GM19438 (cell line): Measurements from ENCODE around the gene KCNK7.

ENCODE experiments used
- ATAC-seq: cut with Tn5 transposase; IDR thresholded peaks from one replicate; pipeline ENCODE4 v1.9.1; 2021; ENCODE audit warnings: low read depth; ENCODE audit not compliant: unreplicated experiment

Gene KCNK7

GRCh38 chr11:65589444-65590239, 6.0 kb downstream of the KCNK7 start:
- no peak for ATAC-seq

DNA sequence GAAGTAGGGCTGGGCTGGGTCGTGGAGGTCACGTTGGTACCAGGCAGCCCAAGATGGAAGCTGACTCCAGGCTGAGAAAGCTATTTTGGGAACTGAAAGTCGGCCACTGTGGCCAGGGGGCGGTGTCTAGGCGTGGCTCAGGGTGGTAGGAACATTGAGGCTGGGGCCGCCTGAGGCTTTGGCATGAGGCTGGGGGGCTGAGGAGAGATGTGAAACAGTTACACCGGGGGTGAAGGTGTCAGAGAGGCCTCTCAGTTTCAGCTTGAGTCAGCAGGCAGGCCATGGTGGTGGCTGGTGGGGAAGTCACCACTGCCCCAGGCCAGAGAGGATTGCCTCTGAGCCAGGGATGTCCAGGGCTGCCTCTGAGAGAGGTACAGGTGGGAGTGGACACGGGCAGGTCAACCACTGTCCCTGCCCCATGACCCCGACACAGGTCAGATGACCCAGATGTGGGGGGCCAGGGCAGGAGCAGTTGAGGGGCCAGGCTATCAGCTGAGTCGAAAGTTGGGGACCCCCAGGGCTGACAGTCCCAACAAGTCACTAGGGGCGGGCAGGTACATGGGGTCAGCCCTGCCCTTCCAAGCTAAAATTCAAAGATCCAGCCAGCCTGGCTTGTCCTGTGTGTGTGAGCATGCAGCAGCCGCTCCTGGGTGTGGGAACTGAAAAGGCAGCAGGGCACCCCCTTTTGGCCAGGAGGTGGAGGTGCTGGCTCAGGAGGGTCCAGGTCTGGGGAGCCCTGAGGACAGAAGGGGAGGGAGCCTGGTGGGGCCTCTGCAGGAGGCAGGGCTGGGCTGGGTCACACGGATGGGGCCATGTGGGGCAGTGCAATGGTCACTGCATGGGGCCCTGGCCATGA, 7.2 kb downstream of the KCNK7 start:
- peak; percentile 79 for ATAC-seq

- ATAC-seq: no peak
These were observed 8.9 kb downstream of the KCNK7 start for GRCh38 chr11:65586676-65587075.

DNA sequence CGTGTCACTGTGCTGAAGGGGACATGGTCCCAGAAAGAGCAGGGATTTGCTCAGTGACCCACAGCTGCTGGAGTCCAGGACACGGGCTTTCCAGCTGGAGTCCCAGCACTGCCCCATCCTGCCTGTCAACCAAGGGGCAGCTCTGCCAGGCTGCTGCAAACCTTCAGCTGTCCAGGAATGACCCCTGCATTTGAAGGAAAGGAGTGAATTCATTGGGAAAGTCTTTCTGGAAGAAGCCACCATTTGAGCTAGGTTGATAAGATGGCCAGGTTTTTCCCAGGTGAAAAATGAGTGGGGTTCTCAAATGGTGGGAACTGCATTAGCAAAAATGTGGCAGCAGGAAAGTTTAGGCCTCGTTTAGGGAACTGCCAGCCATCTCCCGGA, 9.4 kb downstream of the KCNK7 start:
- no peak for ATAC-seq

- no peak for ATAC-seq
These were observed 10.0 kb downstream of the KCNK7 start for GRCh38 chr11:65585396-65586246.

DNA sequence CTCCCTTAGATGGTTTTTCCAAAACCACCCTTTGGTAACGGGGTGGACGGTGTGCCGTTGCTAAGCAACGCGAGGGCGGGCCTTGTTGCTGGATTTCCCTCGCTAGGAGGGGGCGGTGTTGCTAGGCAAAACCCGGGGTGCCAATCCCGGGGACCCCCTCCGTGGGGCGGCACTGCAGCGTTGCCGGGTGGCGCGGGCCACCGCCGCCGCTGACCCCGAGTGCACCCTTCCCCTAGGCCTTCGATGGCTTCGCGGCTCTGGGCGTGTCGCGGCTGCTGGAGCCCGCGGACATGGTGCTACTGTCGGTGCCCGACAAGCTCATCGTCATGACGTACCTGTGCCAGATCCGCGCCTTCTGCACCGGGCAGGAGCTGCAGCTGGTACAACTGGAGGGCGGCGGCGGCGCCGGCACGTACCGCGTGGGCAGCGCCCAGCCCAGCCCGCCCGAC, 10.9 kb downstream of the KCNK7 start:
- ATAC-seq: no peak

- ATAC-seq: no peak
These were observed 11.5 kb downstream of the KCNK7 start for GRCh38 chr11:65584106-65584505.

DNA sequence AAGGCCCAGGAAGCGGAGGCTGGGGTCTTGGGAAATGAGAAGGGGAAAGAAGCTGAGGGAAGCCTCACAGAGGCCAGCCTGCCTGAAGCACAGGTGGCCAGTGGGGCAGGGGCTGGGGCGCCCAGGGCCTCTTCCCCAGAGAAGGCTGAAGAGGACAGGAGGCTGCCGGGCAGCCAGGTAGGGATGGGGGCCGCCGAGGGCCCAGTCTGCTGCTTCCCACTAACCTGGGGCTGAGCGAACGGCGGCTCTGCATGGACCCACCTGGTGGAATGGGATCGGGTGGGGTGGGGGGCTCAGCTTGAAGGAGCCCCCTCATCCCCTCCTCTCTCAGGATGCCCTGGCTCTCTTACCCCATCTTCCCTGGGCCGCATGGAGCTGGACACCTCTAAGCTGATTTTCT, 12.0 kb downstream of the KCNK7 start:
- no peak for ATAC-seq

GRCh38 chr11:65581928-65582327, 13.7 kb downstream of the KCNK7 start:
- ATAC-seq: no peak

DNA sequence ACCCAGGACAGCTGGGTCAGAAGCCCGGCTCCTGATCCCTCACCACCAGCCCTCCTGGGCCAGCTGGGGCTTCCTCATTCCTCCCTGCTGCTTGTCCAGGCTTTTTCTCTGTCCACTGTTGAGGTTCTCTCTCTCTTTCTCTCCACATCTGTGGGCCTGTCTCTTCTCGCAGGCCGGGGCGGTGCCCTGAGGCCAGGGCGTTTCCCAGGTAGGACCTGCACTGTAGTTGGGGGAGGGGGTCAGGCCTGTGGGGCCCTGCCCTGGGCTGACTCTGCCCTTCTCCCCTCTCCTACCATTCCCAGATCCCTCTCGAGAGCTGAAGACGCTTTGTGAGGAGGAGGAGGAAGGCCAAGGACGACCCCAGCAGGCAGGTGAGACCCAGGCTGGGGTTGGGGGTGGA, 14.8 kb downstream of the KCNK7 start:
- no peak for ATAC-seq

DNA sequence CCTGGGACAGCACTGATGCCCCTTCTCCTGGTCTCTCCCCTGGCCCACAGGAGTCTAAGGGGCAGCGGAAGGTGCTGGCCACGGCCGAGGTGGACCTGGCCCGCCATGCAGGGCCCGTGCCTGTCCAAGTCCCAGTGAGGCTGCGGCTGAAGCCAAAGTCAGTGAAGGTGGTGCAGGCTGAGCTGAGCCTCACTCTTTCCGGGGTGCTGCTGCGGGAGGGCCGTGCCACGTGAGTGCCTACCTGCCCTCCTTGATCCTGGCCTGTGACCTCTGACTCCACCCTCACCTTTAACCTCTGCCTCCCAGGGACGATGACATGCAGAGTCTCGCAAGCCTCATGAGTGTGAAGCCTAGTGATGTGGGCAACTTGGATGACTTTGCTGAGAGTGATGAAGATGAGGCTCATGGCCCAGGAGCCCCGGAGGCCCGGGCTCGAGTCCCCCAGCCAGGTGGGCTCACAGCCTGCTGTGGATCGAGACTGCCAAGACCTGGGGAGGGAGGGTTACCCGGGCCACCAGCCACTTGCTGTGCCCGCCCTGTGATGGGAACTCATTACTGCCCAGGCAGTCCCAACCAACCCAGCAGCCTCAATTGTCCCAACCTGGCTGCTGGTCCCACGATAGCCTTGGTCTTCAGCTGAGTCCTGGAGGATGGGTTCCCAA, 15.4 kb downstream of the KCNK7 start:
- no peak for ATAC-seq

GRCh38 chr11:65579291-65579690, 16.3 kb downstream of the KCNK7 start:
- no peak for ATAC-seq

DNA sequence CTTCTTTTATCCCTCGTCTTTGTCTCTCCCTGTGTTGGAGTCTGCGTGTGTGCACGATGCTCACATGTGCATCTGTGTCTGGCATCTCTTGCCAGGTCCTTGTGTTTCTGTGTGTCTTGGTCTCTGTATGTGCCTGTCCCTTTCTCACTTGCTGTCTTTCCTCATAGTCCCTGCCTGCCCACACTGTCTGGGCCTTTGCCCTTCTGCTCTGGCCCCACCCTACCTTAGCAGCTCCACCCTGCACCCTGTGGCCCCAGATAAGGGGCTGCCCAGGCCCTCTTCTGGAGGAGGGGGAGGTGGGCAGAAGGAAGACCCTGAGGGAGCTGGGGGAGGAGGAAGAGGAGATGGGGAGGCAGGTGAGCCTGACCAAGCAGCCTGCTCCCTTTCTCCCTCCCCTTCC, 16.9 kb downstream of the KCNK7 start:
- ATAC-seq: no peak

- ATAC-seq: no peak
These were observed 17.5 kb downstream of the KCNK7 start for GRCh38 chr11:65578134-65578533.

DNA sequence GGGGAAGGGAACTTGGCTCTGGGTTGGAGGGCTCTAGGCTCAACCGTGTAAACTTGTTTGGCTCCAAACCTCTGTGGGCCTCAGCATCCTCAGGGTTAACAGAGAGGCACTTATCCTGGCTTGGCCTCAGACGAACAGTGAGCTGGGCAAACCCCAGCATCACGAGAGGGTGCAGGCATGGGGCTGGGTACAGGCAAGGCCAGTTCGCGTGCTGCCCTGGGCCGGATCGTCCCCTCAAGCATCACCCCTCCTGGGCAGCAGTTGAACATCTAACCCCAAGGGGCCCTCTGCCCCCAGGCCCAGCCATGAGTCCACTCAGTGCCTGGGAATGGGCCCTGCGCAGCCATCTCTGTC, 17.9 kb downstream of the KCNK7 start:
- ATAC-seq: no peak

DNA sequence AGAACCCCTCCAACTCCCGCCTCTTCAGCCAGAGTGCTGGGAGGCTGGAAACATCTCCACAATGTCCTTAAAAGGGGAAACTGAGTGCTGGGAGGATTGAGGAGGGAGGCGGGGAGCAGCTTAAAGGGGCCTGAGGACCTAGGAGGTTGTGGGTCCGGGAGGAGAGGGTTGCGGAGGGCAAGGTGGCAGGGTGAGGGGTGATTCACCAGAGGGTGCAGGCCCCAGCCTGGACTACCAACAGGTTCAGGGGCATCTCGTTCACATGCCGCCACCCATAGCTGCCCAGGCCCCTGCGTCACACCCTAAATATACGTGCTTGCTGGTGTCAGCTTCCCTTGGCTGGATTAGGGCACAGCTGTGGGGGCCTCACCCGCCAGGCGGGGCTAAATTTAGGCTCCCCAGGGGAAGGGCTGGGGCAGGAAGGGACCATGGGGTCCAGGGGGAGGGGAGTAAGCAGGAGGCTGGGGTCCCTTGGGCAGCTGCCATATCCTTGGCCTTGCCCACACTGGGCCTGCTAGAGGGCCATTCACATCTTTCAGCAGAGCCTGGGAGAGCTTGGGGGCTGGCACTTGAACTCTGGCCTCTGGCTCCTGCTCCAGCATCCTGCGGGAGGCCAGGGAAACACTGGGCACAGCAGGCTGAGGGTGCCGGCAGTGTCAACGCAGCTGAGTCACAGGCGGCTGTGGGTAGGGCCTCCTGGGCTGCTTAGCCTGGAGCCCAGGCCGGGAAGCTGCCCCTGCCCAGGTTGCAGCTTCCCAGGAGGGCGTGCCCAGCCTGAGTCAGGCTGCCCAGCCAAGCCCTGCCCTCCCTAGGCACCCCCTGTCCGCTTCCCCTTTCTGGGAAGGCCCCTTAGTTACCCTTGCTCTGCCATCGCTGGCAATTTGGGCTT, 18.5 kb downstream of the KCNK7 start:
- ATAC-seq: no peak

DNA sequence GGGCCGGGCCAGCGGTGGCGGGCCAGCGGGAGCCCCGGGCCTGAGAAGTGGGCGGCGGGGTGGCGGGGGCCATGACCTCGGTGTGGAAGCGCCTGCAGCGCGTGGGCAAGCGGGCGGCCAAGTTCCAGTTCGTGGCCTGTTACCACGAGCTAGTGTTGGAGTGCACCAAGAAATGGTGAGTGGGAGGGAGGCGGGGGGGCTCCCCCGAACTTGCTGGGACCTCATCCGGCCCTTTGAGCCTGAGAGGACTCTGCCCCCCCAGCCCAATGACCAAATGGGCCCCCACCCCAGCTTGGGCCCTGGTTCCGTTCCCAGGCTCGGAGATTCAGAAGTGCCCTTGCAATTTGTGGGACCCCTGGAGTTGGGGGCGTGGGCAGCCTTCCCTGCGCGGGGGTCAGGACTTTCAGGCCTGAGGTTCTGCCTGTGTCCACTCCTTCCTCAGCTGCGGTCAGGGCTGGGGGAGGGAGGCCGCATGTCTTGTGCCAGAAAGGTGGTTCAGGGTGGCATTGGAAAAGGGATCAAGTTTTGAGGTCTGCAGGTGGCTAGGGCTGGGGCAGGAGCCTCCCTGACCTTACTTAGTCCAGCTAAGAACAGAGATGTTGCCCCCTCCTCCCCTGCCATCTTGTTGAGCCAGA, 19.3 kb downstream of the KCNK7 start:
- no peak for ATAC-seq

DNA sequence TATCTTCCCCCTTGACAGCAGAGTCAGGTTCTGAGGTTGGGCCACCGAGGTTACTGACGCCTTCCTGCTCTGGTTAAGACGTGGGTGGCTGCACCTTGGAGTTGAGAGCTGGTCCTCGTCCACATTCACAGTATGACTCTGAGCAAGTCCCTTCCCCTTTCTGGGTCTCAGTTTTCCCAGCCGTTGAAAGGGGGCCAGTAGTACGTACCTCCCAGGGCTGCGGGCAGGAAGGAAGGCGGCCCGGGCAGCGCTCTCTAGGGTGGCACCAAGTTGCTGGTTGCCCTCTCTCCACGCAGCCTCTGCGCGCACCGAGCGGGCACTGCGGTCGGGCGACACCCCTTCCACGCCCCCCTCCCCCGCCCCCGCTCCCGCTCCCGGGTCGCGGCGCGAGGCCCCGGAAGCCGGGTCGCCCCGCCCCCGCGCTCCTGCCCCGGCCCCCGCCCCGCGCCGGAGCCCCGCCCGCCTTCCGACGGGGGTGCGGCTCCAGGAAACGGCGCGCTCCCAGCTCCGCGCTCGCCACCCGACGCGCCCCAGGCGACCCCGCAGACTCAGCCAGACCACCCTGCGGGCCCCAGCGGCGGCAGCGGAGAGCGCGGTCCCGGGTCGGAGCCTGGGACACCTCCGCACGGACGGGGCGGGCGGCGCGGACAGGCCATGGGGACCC, 19.9 kb downstream of the KCNK7 start, which contains the start of gene EHBP1L1:
TSS of gene EHBP1L1 (plus strand) at position 486 of the 664 bp plus-strand sequence. CDS start 250 bp downstream, outside the sequence.
- no peak for ATAC-seq
